ENCODE results near the gene CTSZ.
"Not testable (repeated sequence)": the region's sequence is repeated elsewhere in the genome, so short reads cannot be mapped to it uniquely, and the experiment has no call there.

The CTSZ gene

GRCh38 chr20:59013031-59013951 lies 6.2 kb upstream of the CTSZ start:
- no peak for DNase-seq (ENCODE audit: low spot score)

GRCh38 chr20:59011874-59012157 lies 4.8 kb upstream of the CTSZ start:
- DNase-seq (ENCODE audit: low spot score), result not testable (repeated sequence)

GRCh38 chr20:59010995-59011873 lies 4.2 kb upstream of the CTSZ start:
- DNase-seq (ENCODE audit: low spot score), result peak; percentile 89

GRCh38 chr20:59010321-59010994 lies 3.4 kb upstream of the CTSZ start:
- DNase-seq (ENCODE audit: low spot score), result no peak

- no peak for DNase-seq (ENCODE audit: low spot score)
These were observed 1.8 kb upstream of the CTSZ start for GRCh38 chr20:59008715-59009336.

- DNase-seq (ENCODE audit: low spot score), result no peak
These were observed 834 bp upstream of the CTSZ start for GRCh38 chr20:59007665-59008511.

- no peak for DNase-seq (ENCODE audit: low spot score)
These were observed 739 bp downstream of the CTSZ start for GRCh38 chr20:59006167-59006863.

- no peak for DNase-seq (ENCODE audit: low spot score)
These were observed 1.4 kb downstream of the CTSZ start for GRCh38 chr20:59005523-59006166.

- peak; percentile 74 for DNase-seq (ENCODE audit: low spot score)
These were observed 2.1 kb downstream of the CTSZ start for GRCh38 chr20:59004763-59005522.

GRCh38 chr20:59004493-59004762 lies 2.6 kb downstream of the CTSZ start:
- DNase-seq (ENCODE audit: low spot score), result no peak

- no peak for DNase-seq (ENCODE audit: low spot score)
These were observed 3.1 kb downstream of the CTSZ start for GRCh38 chr20:59003836-59004492.

- no peak for DNase-seq (ENCODE audit: low spot score)
These were observed 4.1 kb downstream of the CTSZ start for GRCh38 chr20:59002874-59003399.

- no peak for DNase-seq (ENCODE audit: low spot score)
These were observed 4.7 kb downstream of the CTSZ start for GRCh38 chr20:59002388-59002787.

- DNase-seq (ENCODE audit: low spot score), result no peak
These were observed 5.4 kb downstream of the CTSZ start for GRCh38 chr20:59001449-59002171.

- DNase-seq (ENCODE audit: low spot score), result no peak
These were observed 6.0 kb downstream of the CTSZ start for GRCh38 chr20:59001068-59001448.

- DNase-seq (ENCODE audit: low spot score), result no peak
These were observed 6.7 kb downstream of the CTSZ start for GRCh38 chr20:59000326-59000725.

GRCh38 chr20:58998656-58999055 lies 8.4 kb downstream of the CTSZ start:
- no peak for DNase-seq (ENCODE audit: low spot score)

- no peak for DNase-seq (ENCODE audit: low spot score)
These were observed 9.8 kb downstream of the CTSZ start for GRCh38 chr20:58997141-58997770.
